OCI-LY7 (cell line): ENCODE data around the gene CDK14. TPM values are rescaled to one million over a fixed set of nuclear protein-coding genes. Genes with fewer than 3 reads are reported as not detected.

Experiments used
- BruUV-seq: library from RNA; stranded (reverse); fragments of 400-500 nt; replicated peaks from 2 replicates; lab custom pipeline; 2021; lab: Mats Ljungman, UMichigan
- CTCF ChIA-PET: fragments of 300-600 bp; sonication (Branson Sonifier 250); formaldehyde crosslinking; loops from one replicate; lab custom pipeline; 2022; ENCODE audit warnings: antibody characterized with exemption; ENCODE audit not compliant: unreplicated experiment; lab: Charles Lee
- POLR2A ChIA-PET: fragments of 300-600 bp; sonication (Branson Sonifier 250); formaldehyde crosslinking; loops from one replicate; lab custom pipeline; 2022; ENCODE audit warnings: antibody characterized with exemption; lab: Charles Lee
- DNase-seq: peaks from one replicate; pipeline ENCODE4 v3.0.0-alpha.2; 2015; ENCODE audit warnings: low spot score
- H2AFZ ChIP-seq: fragments of 200-600 bp; sonication (generic), shearing (Covaris generic); 2 replicates; pipeline ENCODE4 v1.6.1; 2014; ENCODE audit warnings: mild to moderate bottlenecking, antibody characterized with exemption, low read length, moderate library complexity
- H3K27ac ChIP-seq: fragments of 200-600 bp; sonication (generic); 2 replicates; pipeline ENCODE4 v1.5.1; 2014; ENCODE audit warnings: mixed run types, low read depth, mild to moderate bottlenecking, moderate library complexity, low read length, inconsistent platforms; ENCODE audit not compliant: poor library complexity, severe bottlenecking
- H3K36me3 ChIP-seq: fragments of 200-600 bp; sonication (generic); 2 replicates; pipeline ENCODE4 v1.6.1; 2014; ENCODE audit warnings: mild to moderate bottlenecking, antibody characterized with exemption, low read length, moderate library complexity, mixed read lengths; ENCODE audit not compliant: insufficient read depth
- H3K4me1 ChIP-seq: fragments of 200-600 bp; sonication (generic); 2 replicates; pipeline ENCODE4 v1.5.1; 2014; ENCODE audit warnings: mild to moderate bottlenecking, low read length; ENCODE audit not compliant: insufficient read depth, poor library complexity, severe bottlenecking
- H3K4me2 ChIP-seq: fragments of 200-600 bp; sonication (generic); 2 replicates; pipeline ENCODE4 v1.6.1; 2014; ENCODE audit warnings: mild to moderate bottlenecking, low read length
- H3K4me3 ChIP-seq: fragments of 200-600 bp; sonication (generic); 2 replicates; pipeline ENCODE4 v1.5.1; 2014; ENCODE audit warnings: mild to moderate bottlenecking, low read depth, low read length; ENCODE audit not compliant: poor library complexity, severe bottlenecking
- H3K79me2 ChIP-seq: fragments of 200-600 bp; sonication (generic); 2 replicates; pipeline ENCODE4 v1.6.1; 2016; ENCODE audit warnings: low read depth, mild to moderate bottlenecking, low read length, moderate library complexity, mixed read lengths; ENCODE audit not compliant: insufficient read depth
- H3K9me2 ChIP-seq: fragments of 200-600 bp; sonication (generic); 2 replicates; pipeline ENCODE4 v1.6.1; 2016; ENCODE audit warnings: mild to moderate bottlenecking, low read length, mixed read lengths; ENCODE audit not compliant: insufficient read depth
- H3K9me3 ChIP-seq: fragments of 200-600 bp; sonication (generic); 2 replicates; pipeline ENCODE4 v1.6.1; 2014; ENCODE audit warnings: mild to moderate bottlenecking, mixed run types, low read length, mixed read lengths
- H4K20me1 ChIP-seq: fragments of 200-600 bp; sonication (generic); 2 replicates; pipeline ENCODE4 v1.6.1; 2014; ENCODE audit warnings: mild to moderate bottlenecking, antibody characterized with exemption, low read length, moderate library complexity, mixed read lengths; ENCODE audit not compliant: insufficient read depth
- EZH2phosphoT487 ChIP-seq: fragments of 200-600 bp; sonication (generic); IDR thresholded peaks from 2 replicates; pipeline ENCODE4 v1.6.1; 2018; ENCODE audit warnings: low read depth, borderline replicate concordance, mild to moderate bottlenecking, mixed run types, antibody characterized with exemption, low read length, moderate library complexity, mixed read lengths
- intact Hi-C: fragments of 100-400 bp; cut with micrococcal nuclease; formaldehyde crosslinking; loops from one replicate; pipeline ENCODE4 v1.10.0; 2022; ENCODE audit not compliant: unreplicated experiment
- total RNA-seq, 2 experiments: library from RNA; depleted of rRNA in 1 of 2; stranded (reverse); fragments of >200 nt in 1 of 2; shearing (Covaris generic) in 1 of 2; gene quantifications; 2 replicates each; pipeline ENCODE4 v1.2.3, GENCODE V29; 2014 to 2022
- TF ChIP-seq, protein P1 (sequence below): fragments of 200-600 bp; sonication (generic); conservative IDR thresholded peaks from 2 replicates; pipeline ENCODE4 v1.5.1; 2014; ENCODE audit warnings: mild to moderate bottlenecking, antibody characterized with exemption, low read length, moderate library complexity, mixed read lengths

CDK14 gene
- total RNA-seq, 2 experiments from 2014 or later: 90.7 to 111 TPM

DNA sequence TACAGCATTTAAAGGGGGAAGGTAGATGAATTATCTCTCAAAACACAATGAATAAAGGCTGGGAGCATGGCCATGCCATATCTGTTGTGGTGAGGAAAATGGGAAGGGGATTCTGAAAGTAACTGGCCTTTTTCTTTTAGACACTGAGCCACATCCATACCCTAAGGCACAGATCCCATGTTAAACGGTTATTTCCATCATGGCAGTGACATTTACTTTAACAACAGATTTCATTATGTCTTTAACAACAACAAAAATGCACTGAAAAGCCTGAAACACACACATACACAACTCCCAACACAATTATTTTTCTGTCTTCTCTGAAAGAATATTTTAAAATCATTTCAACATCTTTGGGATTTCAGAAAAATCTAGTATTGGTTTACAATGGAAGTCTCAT, 492.0 kb downstream of the CDK14 start:
- Histone ChIP-seq H3K27ac (no peak overlapping the region), H3K9me2 (no peaks in the 10 kb centered on the region), H3K4me3 (no peak overlapping the region), H3K4me1 (peaks cover 10% of the 10 kb centered on the region), H3K79me2 (no peaks in the 10 kb centered on the region), H3K4me2 (no peak overlapping the region), H2AFZ (no peak overlapping the region), H3K36me3 (peaks cover 21% of the 10 kb centered on the region), H4K20me1 (no peaks in the 10 kb centered on the region; the same call in 1 of the 2 replicates), H3K9me3 (no peaks in the 10 kb centered on the region)
- intact Hi-C loops: loop anchor here (2.0 kb wide), 1 partner anchor 177 kb away; the partner anchor contains the start of gene FZD1
- no peak for DNase-seq
- POLR2A ChIA-PET: no interaction called here
- TF ChIP-seq EZH2phosphoT487: no peak
- TF ChIP-seq, protein P1, sequence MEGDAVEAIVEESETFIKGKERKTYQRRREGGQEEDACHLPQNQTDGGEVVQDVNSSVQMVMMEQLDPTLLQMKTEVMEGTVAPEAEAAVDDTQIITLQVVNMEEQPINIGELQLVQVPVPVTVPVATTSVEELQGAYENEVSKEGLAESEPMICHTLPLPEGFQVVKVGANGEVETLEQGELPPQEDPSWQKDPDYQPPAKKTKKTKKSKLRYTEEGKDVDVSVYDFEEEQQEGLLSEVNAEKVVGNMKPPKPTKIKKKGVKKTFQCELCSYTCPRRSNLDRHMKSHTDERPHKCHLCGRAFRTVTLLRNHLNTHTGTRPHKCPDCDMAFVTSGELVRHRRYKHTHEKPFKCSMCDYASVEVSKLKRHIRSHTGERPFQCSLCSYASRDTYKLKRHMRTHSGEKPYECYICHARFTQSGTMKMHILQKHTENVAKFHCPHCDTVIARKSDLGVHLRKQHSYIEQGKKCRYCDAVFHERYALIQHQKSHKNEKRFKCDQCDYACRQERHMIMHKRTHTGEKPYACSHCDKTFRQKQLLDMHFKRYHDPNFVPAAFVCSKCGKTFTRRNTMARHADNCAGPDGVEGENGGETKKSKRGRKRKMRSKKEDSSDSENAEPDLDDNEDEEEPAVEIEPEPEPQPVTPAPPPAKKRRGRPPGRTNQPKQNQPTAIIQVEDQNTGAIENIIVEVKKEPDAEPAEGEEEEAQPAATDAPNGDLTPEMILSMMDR: no peak
- CTCF ChIA-PET: no interaction called here
- no TSS peak for BruUV-seq

- CTCF ChIA-PET: no interaction called here
- Histone ChIP-seq H3K4me3 (no peak overlapping the region), H3K9me3 (no peaks in the 10 kb centered on the region), H4K20me1 (no peaks in the 10 kb centered on the region; the same call in 1 of the 2 replicates), H3K4me2 (no peak overlapping the region), H2AFZ (no peak overlapping the region), H3K9me2 (no peaks in the 10 kb centered on the region), H3K79me2 (no peaks in the 10 kb centered on the region), H3K36me3 (peaks cover 21% of the 10 kb centered on the region), H3K27ac (no peak overlapping the region), H3K4me1 (peaks cover 10% of the 10 kb centered on the region)
- intact Hi-C loops: loop anchor here (2.0 kb wide), 1 partner anchor 176 kb away; the partner anchor contains the start of gene FZD1
- POLR2A ChIA-PET: no interaction called here
- TF ChIP-seq, protein P1: no peak
- no peak for TF ChIP-seq EZH2phosphoT487
- no TSS peak for BruUV-seq
- no peak for DNase-seq
These were observed 492.6 kb downstream of the CDK14 start for GRCh38 chr7:91088691-91089090.

DNA sequence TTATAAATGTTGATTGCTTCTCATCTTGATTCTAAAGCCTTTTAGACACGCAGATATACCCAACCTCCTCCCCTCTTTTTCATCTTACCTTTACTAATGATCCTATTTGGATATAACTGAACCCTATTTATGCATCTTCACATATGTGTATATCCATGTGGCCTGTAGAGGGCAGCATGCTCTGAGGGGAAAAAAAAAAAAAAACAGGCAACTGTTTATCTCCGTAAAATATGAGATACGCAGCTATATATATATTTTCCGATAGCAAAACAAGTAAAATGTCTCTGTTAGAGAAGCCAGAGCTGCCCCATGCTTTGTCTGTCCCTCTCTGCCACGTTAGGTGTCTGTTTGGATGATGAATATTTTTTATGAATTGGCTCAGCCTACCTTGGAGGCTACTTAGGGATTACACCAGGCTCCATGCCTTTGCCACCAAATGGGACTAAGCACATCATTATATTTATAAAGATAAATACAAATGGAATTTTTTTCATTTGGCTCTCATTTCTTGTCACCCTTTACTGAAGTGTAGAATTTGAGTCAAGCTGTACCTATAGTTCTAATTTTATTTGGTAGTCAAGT, 493.4 kb downstream of the CDK14 start:
- no peak overlapping the region for H3K4me3 ChIP-seq
- no peak overlapping the region for H2AFZ ChIP-seq
- peaks cover 10% of the 10 kb centered on the region for H3K4me1 ChIP-seq
- intact Hi-C loops: loop anchor here (2.0 kb wide), 1 partner anchor 175 kb away; the partner anchor contains the start of gene FZD1
- H3K36me3 ChIP-seq: peaks cover 13% of the 10 kb centered on the region
- no peaks in the 10 kb centered on the region for H3K9me2 ChIP-seq
- no TSS peak for BruUV-seq
- H3K4me2 ChIP-seq: peak overlapping the region; percentile 31; the same call in 1 of the 2 replicates
- no peaks in the 10 kb centered on the region for H3K79me2 ChIP-seq
- DNase-seq: peak; percentile 45
- H3K9me3 ChIP-seq: no peaks in the 10 kb centered on the region
- ChIA-PET CTCF (no interaction called here), POLR2A (interaction anchor here (0.6 to 0.7 kb wide), 3 partner anchors 59 to 179 kb away, joined by 3 to 4 read pairs (median 3); no protein-coding TSS in a partner anchor)
- no peak overlapping the region for H3K27ac ChIP-seq
- no peaks in the 10 kb centered on the region; the same call in 1 of the 2 replicates for H4K20me1 ChIP-seq
- TF ChIP-seq, protein P1: peak; percentile 96
- TF ChIP-seq EZH2phosphoT487: no peak
